Brain microvascular endothelial cell (primary cell): ENCODE measurements around the gene RTL3.
A peak's percentile ranks its signal among the peaks of the same experiment; 100 is the strongest.

ENCODE experiments used
- DNase-seq: peaks from one replicate; pipeline ENCODE4 v3.0.0-alpha.2; 2020
- H3K27ac ChIP-seq: fragments of 250-450 bp; sonication (Bioruptor Pico); 2 replicates; pipeline ENCODE4 v1.5.1; 2020; ENCODE audit warnings: mild to moderate bottlenecking, moderate library complexity
- H3K27me3 ChIP-seq: fragments of 250-450 bp; sonication (Bioruptor Pico); replicated peaks from 2 replicates; pipeline ENCODE4 v1.5.1; 2020; ENCODE audit warnings: mild to moderate bottlenecking
- H3K36me3 ChIP-seq: fragments of 250-450 bp; sonication (Bioruptor Pico); replicated peaks from 2 replicates; pipeline ENCODE4 v1.5.1; 2020; ENCODE audit warnings: mild to moderate bottlenecking
- H3K4me3 ChIP-seq: 2 replicates; pipeline ENCODE4 v1.5.1; 2011; ENCODE audit warnings: low read depth, mild to moderate bottlenecking, control low read depth, low read length, moderate library complexity
- in situ Hi-C: cut with HindIII; loops from 2 replicates; pipeline ENCODE4 v1.10.0; 2017; ENCODE audit warnings: low sequenced_read_pairs, low pct_ligation_motif_present
- TF ChIP-seq, protein P1 (sequence below): IDR thresholded peaks from 2 replicates; pipeline ENCODE4 v1.5.1; 2011; ENCODE audit warnings: low read depth, mild to moderate bottlenecking, moderate library complexity, low read length, control low read depth, inconsistent platforms; ENCODE audit errors: missing control alignments

The RTL3 gene

DNA sequence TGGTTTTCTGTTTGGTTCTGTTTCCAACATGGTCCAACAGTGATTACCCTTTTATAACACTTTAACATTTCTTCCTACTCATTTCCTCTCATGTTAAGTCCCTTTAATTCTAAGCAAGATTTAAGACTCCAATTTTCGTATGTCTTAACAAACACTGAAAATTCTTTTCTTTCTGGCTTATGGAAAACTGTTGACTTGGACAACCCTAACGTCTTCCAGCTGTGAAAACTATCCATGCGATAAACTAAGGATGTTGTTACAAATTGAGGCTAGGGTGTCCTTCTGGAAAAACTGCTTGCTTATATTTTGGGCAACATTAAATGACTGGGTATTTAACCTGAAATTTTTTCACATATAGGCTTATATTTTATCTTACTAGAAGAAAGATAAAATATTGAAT lies 33.9 kb upstream of the RTL3 start:
- Histone ChIP-seq H3K36me3 (no peaks in the 10 kb centered on the region), H3K27me3 (no peaks in the 10 kb centered on the region), H3K27ac (no peak overlapping the region), H3K4me3 (no peak overlapping the region)
- no peak for DNase-seq
- TF ChIP-seq, protein P1, sequence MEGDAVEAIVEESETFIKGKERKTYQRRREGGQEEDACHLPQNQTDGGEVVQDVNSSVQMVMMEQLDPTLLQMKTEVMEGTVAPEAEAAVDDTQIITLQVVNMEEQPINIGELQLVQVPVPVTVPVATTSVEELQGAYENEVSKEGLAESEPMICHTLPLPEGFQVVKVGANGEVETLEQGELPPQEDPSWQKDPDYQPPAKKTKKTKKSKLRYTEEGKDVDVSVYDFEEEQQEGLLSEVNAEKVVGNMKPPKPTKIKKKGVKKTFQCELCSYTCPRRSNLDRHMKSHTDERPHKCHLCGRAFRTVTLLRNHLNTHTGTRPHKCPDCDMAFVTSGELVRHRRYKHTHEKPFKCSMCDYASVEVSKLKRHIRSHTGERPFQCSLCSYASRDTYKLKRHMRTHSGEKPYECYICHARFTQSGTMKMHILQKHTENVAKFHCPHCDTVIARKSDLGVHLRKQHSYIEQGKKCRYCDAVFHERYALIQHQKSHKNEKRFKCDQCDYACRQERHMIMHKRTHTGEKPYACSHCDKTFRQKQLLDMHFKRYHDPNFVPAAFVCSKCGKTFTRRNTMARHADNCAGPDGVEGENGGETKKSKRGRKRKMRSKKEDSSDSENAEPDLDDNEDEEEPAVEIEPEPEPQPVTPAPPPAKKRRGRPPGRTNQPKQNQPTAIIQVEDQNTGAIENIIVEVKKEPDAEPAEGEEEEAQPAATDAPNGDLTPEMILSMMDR, result no peak
- in situ Hi-C loops, result no loop called here

DNA sequence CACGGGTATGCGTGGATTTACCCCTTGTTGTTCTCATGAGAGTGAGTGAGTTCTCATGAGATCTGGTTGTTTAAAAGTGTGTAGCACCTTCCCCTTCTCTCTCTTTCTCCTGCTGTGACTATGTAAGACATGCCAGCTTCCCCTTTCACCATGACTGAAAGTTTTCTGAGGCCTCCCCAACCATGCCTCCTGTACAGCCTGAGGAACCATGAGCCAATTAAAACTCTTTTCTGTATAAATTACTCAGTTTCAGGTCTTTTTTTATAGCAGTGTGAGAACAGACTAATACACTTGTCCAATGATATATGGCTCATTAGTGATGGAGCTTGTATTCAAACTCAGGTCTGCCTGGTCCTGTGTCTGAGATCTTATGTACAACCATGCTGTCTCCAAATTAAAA lies 28.5 kb upstream of the RTL3 start:
- TF ChIP-seq, protein P1, result no peak
- H3K4me3 ChIP-seq, result no peak overlapping the region
- DNase-seq, result no peak
- in situ Hi-C loops, result no loop called here
- no peak overlapping the region for H3K27ac ChIP-seq
- no peaks in the 10 kb centered on the region for H3K27me3 ChIP-seq
- H3K36me3 ChIP-seq, result no peaks in the 10 kb centered on the region

DNA sequence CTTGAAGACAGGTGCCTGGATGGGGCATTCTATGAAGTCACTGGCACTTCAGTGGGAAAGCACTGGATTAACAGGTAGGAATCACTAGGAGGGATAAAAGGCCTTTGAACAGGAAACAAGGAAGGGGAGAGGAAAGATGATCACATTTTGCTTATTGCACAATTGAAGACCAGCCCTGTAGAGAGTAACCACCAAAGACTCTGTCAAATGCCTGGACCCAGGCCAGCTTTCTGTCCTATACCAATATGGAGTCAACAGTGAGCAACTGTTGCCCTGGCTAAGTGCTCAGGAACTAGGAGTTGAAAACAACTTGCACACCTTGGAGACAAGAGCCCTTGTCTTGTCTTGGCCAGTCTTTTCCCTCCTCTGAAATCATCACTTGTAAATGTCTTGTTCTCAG lies 14.1 kb upstream of the RTL3 start:
- Histone ChIP-seq H3K27me3 (no peaks in the 10 kb centered on the region), H3K27ac (no peak overlapping the region), H3K36me3 (no peaks in the 10 kb centered on the region), H3K4me3 (no peak overlapping the region)
- TF ChIP-seq, protein P1, result no peak
- in situ Hi-C loops, result no loop called here
- DNase-seq, result no peak

DNA sequence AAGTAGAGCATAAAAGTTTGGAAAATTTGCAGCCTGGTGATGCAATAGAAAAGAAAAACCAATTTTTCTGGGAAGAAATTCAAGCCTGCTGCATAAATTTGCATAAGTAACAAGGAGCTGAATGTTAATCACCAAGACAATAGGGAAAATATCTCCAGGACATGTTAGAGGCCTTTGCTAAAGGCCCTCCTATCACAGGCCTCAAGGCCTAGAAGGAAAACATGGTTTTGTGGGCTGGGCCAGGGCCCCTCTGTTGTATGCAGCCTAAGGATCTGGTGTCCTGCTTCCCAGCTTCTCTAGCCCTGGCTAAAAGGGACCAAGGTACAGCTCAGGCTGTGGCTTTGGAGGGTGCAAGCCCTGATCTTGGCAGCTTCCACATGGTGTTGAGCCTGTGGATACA lies 6.2 kb upstream of the RTL3 start:
- DNase-seq, result no peak
- no peak overlapping the region for H3K27ac ChIP-seq
- TF ChIP-seq, protein P1, result no peak
- no peaks in the 10 kb centered on the region for H3K27me3 ChIP-seq
- no peak overlapping the region for H3K4me3 ChIP-seq
- in situ Hi-C loops, result no loop called here
- H3K36me3 ChIP-seq, result no peaks in the 10 kb centered on the region

DNA sequence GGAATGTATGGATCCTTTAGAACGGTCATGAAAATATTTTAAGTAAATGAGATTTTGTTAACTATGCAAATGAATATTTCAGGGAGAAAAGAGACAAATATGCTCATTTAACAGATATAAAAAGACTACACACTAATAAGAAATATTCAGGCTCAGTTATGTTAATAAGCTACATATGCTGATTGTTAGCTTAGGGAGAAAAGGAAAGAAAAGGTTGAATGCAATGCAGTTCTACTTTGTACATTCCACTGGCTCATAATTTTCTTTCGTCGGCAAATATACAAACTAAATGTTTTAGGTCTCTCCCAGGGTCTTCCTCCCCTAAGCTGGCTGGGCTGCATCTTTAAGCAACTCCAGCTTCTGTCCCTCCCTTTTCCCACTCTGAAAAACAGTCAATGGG lies 2.7 kb upstream of the RTL3 start:
- TF ChIP-seq, protein P1, result no peak
- H3K4me3 ChIP-seq, result no peak overlapping the region
- no peak overlapping the region for H3K27ac ChIP-seq
- DNase-seq, result no peak
- H3K27me3 ChIP-seq, result no peaks in the 10 kb centered on the region
- no peaks in the 10 kb centered on the region for H3K36me3 ChIP-seq
- in situ Hi-C loops, result no loop called here

DNA sequence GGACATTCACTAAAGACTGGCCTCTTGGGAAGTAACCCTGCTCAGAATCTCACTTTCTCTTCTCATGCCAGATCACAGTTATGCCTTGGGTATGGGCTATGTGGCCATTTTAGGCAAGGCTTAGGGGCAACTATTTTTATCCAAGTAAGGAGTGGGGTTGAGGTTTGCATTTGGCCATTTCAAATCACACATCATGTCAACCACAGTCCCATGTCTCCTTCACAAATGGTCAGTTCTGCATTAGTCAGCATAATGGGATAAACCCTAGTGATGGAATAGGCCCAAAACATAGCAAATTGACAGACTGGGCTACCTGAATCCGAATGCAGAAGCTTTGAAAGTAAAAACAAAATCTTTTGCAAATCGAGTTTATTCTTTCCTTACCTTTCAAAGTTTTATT lies 827 bp upstream of the RTL3 start:
- Histone ChIP-seq H3K36me3 (no peaks in the 10 kb centered on the region), H3K27ac (peak overlapping the region; percentile 28), H3K27me3 (no peaks in the 10 kb centered on the region), H3K4me3 (no peak overlapping the region)
- no peak for DNase-seq
- in situ Hi-C loops, result no loop called here
- TF ChIP-seq, protein P1, result no peak
